Activated CD4-positive, CD25-positive, alpha-beta regulatory T cell treated with anti-CD3 and anti-CD28 coated beads, Interleukin-2, amount 50 U/mL, for 24 hours (primary cell): ENCODE data around the gene PAQR4.
A peak's percentile ranks its signal among the peaks of the same experiment; 100 is the strongest.

Experiments used
- ATAC-seq, 2 donors: fragments of 150-1000 bp; cut with Tn5 transposase; one replicate each; pipeline ENCODE4 v1.10.0; 2021; ENCODE audit warnings: mild to moderate bottlenecking in 1 of 2, moderate library complexity in 1 of 2

Gene PAQR4

GRCh38 chr16:3007957-3008689 lies 39.0 kb downstream of the PAQR4 start:
- no peak for ATAC-seq

DNA sequence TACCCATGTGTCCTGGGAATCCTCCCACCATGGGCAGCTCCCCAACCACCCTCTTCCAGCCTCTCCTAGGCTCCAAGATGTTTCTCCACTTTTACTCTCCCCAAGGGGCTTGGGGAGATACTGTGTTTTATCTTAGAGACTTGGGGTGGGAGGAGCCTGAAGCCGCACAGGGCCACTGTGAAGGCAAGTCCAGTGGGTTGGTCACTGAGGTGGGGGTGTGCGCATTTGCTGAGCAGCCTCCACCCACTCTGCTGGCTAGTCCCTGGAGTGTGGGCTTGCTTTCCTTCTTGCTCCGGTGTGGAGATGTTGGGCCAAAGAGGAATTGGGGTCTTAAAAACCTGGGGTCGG lies 39.5 kb downstream of the PAQR4 start:
- ATAC-seq, result no peak

- no peak for ATAC-seq
These were observed 40.6 kb downstream of the PAQR4 start for GRCh38 chr16:3009568-3010390.

DNA sequence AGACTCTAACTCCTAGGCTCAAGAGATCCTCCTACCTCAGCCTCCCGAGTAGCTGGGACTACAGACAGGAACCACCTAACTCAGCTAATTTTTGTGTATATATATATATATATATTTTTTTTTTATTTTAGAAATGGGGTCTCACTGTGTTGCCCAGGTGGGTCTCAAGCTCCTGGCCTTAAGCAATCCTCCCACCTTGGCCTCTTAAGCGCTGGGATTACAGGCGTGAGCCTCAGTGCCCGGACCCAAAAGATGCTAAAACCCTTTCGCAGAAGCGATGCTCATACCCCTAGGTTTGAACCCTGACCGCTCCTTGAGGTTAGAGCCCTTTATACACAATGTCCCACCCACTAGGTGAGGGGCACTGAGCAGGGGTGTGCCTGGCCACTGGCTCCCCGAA lies 41.4 kb downstream of the PAQR4 start:
- no peak for ATAC-seq

GRCh38 chr16:3012246-3012645 lies 43.1 kb downstream of the PAQR4 start:
- no peak for ATAC-seq

- peak in 1 of 2 donors; percentile 10 for ATAC-seq
These were observed 43.8 kb downstream of the PAQR4 start, which contains the start of gene CLDN9 for GRCh38 chr16:3012828-3013420. CLDN9 (plus strand) TSS chr16:3012923; CDS start chr16:3013363, 440 bp downstream.

- no peak for ATAC-seq
These were observed 44.4 kb downstream of the PAQR4 start for GRCh38 chr16:3013491-3013951.

DNA sequence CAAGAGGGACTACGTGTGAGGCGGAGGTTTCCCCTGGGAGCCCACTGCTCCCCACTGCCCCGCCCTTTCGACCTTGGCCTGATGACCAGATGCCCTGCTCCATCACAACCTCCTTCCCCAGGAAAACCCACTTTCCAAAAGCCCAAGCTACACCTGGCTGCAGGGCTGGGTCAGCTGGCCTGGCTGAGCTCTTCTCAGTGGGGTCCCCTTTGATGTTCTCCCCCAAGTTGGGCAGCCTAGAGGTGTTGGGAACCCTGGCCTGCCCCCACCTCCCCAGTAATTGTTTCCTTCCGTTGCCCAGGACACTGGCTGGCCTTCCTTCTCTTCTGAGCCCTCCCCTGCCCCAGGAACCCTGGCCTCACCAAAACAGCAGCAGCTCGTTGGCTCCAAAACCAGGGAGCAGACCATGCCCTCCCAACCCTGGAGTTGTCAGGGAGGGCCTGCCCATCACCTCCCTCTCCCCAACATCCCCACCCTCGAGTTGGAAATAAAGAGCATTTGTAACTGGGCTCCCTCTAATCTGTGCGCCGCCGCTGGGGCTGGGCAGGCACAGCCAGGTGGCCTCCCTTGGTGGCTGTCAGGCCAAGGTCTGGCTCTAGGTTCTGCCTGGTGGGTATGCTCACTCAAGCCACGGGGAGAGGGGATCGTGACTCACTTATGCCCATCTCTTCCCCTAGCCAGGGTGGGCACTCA lies 45.0 kb downstream of the PAQR4 start:
- no peak for ATAC-seq

- no peak for ATAC-seq
These were observed 45.8 kb downstream of the PAQR4 start for GRCh38 chr16:3014971-3015370.

DNA sequence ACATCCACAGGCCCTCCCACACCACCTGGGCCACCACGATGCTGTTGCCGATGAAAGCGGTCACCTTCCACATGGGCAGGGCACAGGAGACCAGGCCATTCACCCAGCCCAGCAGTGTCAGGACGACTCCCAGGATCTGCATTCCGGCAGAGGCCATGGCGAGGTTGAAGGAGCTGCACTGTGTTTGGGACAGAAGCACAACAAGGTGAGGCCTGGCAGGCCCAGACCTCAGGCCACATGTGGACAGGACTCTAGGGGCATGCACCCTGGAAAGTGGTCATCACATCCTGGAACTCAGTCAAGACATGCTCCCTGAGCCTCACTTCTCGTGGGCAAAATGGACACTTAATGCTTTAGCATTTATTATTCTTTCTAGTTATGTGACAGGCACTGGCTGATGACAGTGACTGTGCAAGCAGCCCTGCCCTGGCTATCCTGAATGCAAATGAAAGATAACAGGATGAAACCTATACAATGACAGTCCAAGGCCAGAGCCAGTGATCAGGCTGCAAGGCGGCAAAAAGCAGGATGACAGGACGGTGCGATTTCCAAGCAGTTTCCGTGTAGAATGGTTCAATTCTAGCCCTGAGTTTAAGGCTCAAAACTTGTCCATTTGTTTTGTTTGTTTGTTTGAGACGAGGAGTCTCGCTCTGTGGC lies 46.8 kb downstream of the PAQR4 start:
- no peak for ATAC-seq

DNA sequence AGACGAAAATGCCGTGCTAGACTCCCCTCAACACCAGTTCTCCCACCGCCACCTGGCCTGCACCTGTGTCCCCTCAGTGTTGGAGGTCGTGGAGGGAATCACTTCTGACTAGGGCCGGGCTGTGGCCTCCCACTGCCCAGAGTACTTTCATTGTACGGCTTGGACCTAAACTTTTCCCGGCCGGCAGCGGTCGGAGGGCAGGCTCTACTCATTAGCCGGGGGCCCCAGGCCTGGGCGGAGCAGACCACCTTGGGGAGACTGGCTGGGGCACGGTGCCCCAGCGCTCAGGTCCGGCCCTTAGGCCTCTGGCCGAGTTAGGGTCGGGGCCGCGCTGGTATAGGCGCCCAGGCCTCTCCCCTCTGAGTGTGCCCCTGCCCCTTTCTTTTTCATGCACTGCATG lies 48.2 kb downstream of the PAQR4 start:
- no peak for ATAC-seq

- no peak for ATAC-seq
These were observed 48.8 kb downstream of the PAQR4 start, which contains the start of gene CLDN6 for GRCh38 chr16:3017794-3018506. CLDN6 (minus strand) TSS chr16:3018183; CDS start chr16:3016021, 2,162 bp downstream.

DNA sequence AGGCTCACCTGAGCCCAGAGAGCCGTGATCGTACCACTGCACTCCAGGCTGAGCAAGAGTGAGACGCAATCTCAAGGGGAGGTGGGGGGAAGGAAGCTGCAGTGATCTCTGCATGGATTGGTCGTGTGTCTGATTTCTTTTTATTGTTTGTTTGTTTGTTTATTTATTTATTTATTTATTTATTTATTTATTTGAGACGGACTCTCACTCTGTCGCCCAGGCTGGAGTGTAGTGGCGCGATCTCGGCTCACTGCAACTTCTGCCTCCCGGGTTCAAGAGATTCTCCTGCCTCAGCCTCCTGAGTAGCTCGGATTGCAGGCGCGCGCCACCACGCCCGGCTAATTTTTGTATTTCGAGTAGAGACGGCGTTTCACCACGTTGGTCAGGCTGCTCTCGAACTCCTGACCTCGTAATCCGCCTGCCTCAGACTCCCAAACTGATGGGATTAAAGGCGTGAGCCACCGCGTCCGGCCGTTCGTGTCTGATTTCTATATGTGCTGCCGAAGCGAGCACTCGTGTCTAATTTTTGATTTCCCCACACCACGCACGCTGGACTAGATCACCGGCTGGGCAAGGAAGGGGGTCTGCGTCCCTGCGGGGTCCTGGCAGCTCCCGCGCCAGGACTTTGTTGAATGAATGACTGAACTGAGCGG lies 50.6 kb downstream of the PAQR4 start:
- ATAC-seq, result no peak

DNA sequence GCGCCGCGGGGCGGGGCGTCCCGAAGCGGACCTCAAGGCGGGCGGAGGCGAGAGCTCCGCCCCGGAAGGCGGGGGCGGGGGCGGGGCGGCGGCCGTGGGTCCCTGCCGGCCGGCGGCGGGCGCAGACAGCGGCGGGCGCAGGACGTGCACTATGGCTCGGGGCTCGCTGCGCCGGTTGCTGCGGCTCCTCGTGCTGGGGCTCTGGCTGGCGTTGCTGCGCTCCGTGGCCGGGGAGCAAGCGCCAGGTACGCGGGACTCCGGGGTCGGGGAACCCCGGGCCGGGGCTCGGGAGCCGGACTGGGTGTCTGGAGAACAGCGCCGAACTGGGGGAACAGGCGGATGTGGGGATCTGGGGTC lies 51.1 kb downstream of the PAQR4 start, which contains the start of gene TNFRSF12A:
TNFRSF12A (plus strand) TSS at position 122 of the 357 bp plus-strand sequence; CDS start at position 152, 30 bp downstream.
- ATAC-seq, result peak; percentile 3 to 6

GRCh38 chr16:3020604-3021448 lies 51.7 kb downstream of the PAQR4 start:
- ATAC-seq, result no peak

GRCh38 chr16:3021449-3022207 lies 52.5 kb downstream of the PAQR4 start:
- ATAC-seq, result peak; percentile 30 to 40

- peak; percentile 41 to 49 for ATAC-seq
These were observed 53.1 kb downstream of the PAQR4 start for GRCh38 chr16:3022208-3022683.

GRCh38 chr16:3022684-3023414 lies 53.7 kb downstream of the PAQR4 start:
- ATAC-seq, result no peak
